Measurements from ENCODE around the gene FAM13A. TPM values are rescaled to one million over a fixed set of nuclear protein-coding genes. Genes with fewer than 3 reads are reported as not detected.
A peak's percentile ranks its signal among the peaks of the same experiment; 100 is the strongest.

FAM13A gene
- total and polyA plus RNA-seq, 11 donors, result 3.7 to 30.4 (median 11.5) TPM

- H3K36me3 ChIP-seq, result peaks cover 0 to 66% (median 51%) of the 10 kb centered on the region in 9 donors
- peaks cover 0 to 48% (median 28%) of the 10 kb centered on the region in 12 donors for H3K4me1 ChIP-seq
- H3K9me3 ChIP-seq, result peaks cover 0 to 26% (median 11%) of the 10 kb centered on the region in 12 donors
- ATAC-seq, result peak in 2 of 4 donors; percentile 12 to 25
- no peak overlapping the region for H3K4me3 ChIP-seq
- peak overlapping the region in 6 of 12 donors; percentile 13 to 54 (median 24) for H3K27ac ChIP-seq
- 62 to 78% (median 71%) methylated on average over 10 of the region's 10 CpGs for WGBS, 4 donors
- DNase-seq, result no peak
- intact Hi-C loops (cut with DNase I), result loop anchor here in 1 of 10 donors (5.0 kb wide), 1 partner anchor 37 kb away; no protein-coding TSS in a partner anchor
- no peaks in the 10 kb centered on the region for H3K27me3 ChIP-seq
- TF ChIP-seq POLR2A (IDR thresholded peaks at IDR 0.05), result no peak
- no peak for TF ChIP-seq CTCF (IDR thresholded peaks at IDR 0.05)
Measured at GRCh38 chr4:88720451-88721428, 336.2 kb downstream of the FAM13A start.

- Histone ChIP-seq H3K9me3 (peaks cover 0 to 26% (median 11%) of the 10 kb centered on the region in 12 donors), H3K4me1 (peaks cover 0 to 44% (median 28%) of the 10 kb centered on the region in 12 donors), H3K4me3 (no peak overlapping the region), H3K36me3 (peaks cover 0 to 54% (median 39%) of the 10 kb centered on the region in 9 donors), H3K27ac (peak overlapping the region in 1 of 12 donors; percentile 9), H3K27me3 (no peaks in the 10 kb centered on the region)
- ATAC-seq, result no peak
- TF ChIP-seq CTCF (IDR thresholded peaks at IDR 0.05) (no peak), POLR2A (IDR thresholded peaks at IDR 0.05) (no peak)
- no peak for DNase-seq
- intact Hi-C loops (cut with DNase I), result loop anchor here in 1 of 10 donors (10.0 kb wide), 1 partner anchor 75 kb away; no protein-coding TSS in a partner anchor
- WGBS, 4 donors, result 94 to 100% (median 99%) methylated on average over 1 of the region's 1 CpG
Measured at GRCh38 chr4:88719381-88719780, 337.6 kb downstream of the FAM13A start.

GRCh38 chr4:88718098-88718497 lies 338.9 kb downstream of the FAM13A start:
- ATAC-seq (no peak), DNase-seq (no peak)
- Histone ChIP-seq H3K27me3 (no peaks in the 10 kb centered on the region), H3K36me3 (peaks cover 0 to 41% (median 31%) of the 10 kb centered on the region in 9 donors), H3K4me1 (peaks cover 0 to 33% (median 24%) of the 10 kb centered on the region in 12 donors), H3K9me3 (peaks cover 0 to 26% (median 11%) of the 10 kb centered on the region in 12 donors), H3K4me3 (no peak overlapping the region), H3K27ac (no peak overlapping the region)
- TF ChIP-seq POLR2A (IDR thresholded peaks at IDR 0.05), result no peak
- no peak for TF ChIP-seq CTCF (IDR thresholded peaks at IDR 0.05)
- intact Hi-C loops (cut with DNase I), result loop anchor here in 1 of 10 donors (10.0 kb wide), 1 partner anchor 77 kb away; no protein-coding TSS in a partner anchor
- 97 to 98% (median 98%) methylated on average over 5 of the region's 5 CpGs for WGBS, 4 donors

- ATAC-seq, result no peak
- no peak overlapping the region for H3K27ac ChIP-seq
Measured at GRCh38 chr4:88713782-88714181, 343.2 kb downstream of the FAM13A start.

More at GRCh38 chr4:88713782-88714181, 343.2 kb downstream of the FAM13A start:
- Histone ChIP-seq H3K4me1 (no peaks in the 10 kb centered on the region), H3K9me3 (peaks cover 0 to 31% (median 11%) of the 10 kb centered on the region in 12 donors), H3K4me3 (no peak overlapping the region), H3K36me3 (peaks cover 0 to 74% (median 49%) of the 10 kb centered on the region in 9 donors), H3K27me3 (no peaks in the 10 kb centered on the region)
- no peak for TF ChIP-seq CTCF (IDR thresholded peaks at IDR 0.05)
- no peak for TF ChIP-seq POLR2A (IDR thresholded peaks at IDR 0.05)
- no peak for DNase-seq
- intact Hi-C loops (cut with DNase I), result loop anchor here in 2 of 10 donors (5.0 to 10.0 kb wide), 2 partner anchors 74 to 81 kb away; no protein-coding TSS in a partner anchor
- 92 to 96% (median 94%) methylated on average over 1 of the region's 1 CpG for WGBS, 4 donors

Data from heart left ventricle (tissue), 16 donors.